Neural crest cell (in vitro differentiated cells): ENCODE data around the gene SEPTIN1. TPM values are rescaled to one million over a fixed set of nuclear protein-coding genes. Genes with fewer than 3 reads are reported as not detected.
A peak's percentile ranks its signal among the peaks of the same experiment; 100 is the strongest.
"Not testable (repeated sequence)": the region's sequence is repeated elsewhere in the genome, so short reads cannot be mapped to it uniquely, and the experiment has no call there.

ENCODE experiments used
- DNase-seq: peaks from one replicate; pipeline ENCODE4 v3.0.0; 2021; ENCODE audit warnings: low read depth, mixed read lengths, low spot score
- H3K27ac Mint-ChIP-seq: one replicate; pipeline ENCODE4 v1.8.0; 2021; ENCODE audit warnings: mild to moderate bottlenecking, mixed read lengths; ENCODE audit not compliant: unreplicated experiment
- H3K27me3 Mint-ChIP-seq: 2 replicates; pipeline ENCODE4 v1.8.0; 2021; ENCODE audit warnings: low read depth, mild to moderate bottlenecking, mixed read lengths
- H3K36me3 Mint-ChIP-seq: 2 replicates; pipeline ENCODE4 v1.8.0; 2021; ENCODE audit warnings: low read depth, mild to moderate bottlenecking, mixed read lengths
- H3K4me1 Mint-ChIP-seq: 2 replicates; pipeline ENCODE4 v1.8.0; 2021; ENCODE audit warnings: mixed read lengths
- H3K4me3 Mint-ChIP-seq: one replicate; pipeline ENCODE4 v1.8.0; 2021; ENCODE audit warnings: mild to moderate bottlenecking, mixed read lengths
- H3K9me3 Mint-ChIP-seq: 2 replicates; pipeline ENCODE4 v1.8.0; 2021; ENCODE audit warnings: mixed read lengths
- total RNA-seq: library from RNA; stranded (reverse); gene quantifications from 2 replicates; pipeline ENCODE4 v1.2.1, GENCODE V29; 2021
- TF ChIP-seq, protein P1 (sequence below): fragments of 200-600 bp; sonication (generic); conservative IDR thresholded peaks from 2 replicates; pipeline ENCODE4 v1.5.0; 2021; ENCODE audit warnings: antibody characterized with exemption, mild to moderate bottlenecking

Gene SEPTIN1
- total RNA-seq, 1 donor from 2014 or later, result 2.3 TPM

DNA sequence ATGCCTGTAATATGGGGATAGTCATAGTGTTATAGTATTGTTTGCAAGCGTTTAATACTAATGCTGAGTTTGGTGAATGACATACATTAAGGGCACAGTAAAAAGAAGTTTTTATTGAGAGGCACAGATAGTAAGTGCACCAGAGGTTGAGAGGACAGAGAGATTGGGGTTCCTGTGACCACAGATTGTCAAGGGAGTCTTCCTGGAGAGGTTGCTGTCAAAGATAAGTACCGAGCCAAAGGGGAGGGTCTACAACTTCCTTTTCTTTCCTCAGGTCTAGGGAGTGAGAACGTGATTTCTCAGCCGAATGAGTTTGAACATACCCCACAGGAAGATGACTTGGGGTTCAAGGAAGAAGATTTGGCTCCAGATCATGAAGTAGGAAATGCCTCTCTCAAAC is 14.7 kb upstream of the SEPTIN1 start:
- peak overlapping the region; percentile 92 for H3K4me3 Mint-ChIP-seq

DNA sequence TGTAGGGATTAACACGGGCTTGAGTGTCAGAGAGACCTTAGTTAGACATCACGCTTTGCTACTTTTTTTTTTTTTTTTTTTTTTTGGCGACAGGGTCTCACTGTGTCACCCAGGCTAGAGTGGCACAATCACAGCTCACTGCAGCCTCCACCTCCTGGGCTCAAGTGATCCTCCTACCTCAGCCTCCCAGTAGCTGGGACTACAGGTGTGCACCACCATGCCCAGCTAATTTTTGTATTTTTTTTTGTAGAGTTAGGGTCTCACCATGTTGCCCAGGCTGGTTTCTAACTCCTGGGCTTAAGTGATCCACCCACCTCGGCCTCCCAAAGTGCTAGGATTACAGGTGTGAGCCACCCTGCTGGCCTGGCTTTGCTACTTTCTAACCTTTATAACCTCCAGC is 14.3 kb upstream of the SEPTIN1 start:
- not testable (repeated sequence) for H3K27ac Mint-ChIP-seq, H3K27me3 Mint-ChIP-seq, H3K9me3 Mint-ChIP-seq, DNase-seq, H3K36me3 Mint-ChIP-seq
- Mint-ChIP-seq H3K4me1 (peaks cover 57% of the 10 kb centered on the region), H3K4me3 (peak overlapping the region; percentile 92)

More for the DNA sequence above, 14.7 kb upstream of the SEPTIN1 start:
- H3K9me3 Mint-ChIP-seq, result no peaks in the 10 kb centered on the region
- TF ChIP-seq, protein P1, sequence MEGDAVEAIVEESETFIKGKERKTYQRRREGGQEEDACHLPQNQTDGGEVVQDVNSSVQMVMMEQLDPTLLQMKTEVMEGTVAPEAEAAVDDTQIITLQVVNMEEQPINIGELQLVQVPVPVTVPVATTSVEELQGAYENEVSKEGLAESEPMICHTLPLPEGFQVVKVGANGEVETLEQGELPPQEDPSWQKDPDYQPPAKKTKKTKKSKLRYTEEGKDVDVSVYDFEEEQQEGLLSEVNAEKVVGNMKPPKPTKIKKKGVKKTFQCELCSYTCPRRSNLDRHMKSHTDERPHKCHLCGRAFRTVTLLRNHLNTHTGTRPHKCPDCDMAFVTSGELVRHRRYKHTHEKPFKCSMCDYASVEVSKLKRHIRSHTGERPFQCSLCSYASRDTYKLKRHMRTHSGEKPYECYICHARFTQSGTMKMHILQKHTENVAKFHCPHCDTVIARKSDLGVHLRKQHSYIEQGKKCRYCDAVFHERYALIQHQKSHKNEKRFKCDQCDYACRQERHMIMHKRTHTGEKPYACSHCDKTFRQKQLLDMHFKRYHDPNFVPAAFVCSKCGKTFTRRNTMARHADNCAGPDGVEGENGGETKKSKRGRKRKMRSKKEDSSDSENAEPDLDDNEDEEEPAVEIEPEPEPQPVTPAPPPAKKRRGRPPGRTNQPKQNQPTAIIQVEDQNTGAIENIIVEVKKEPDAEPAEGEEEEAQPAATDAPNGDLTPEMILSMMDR, result no peak
- H3K36me3 Mint-ChIP-seq, result peaks cover 3% of the 10 kb centered on the region
- no peak overlapping the region for H3K27ac Mint-ChIP-seq
- H3K4me1 Mint-ChIP-seq, result peaks cover 59% of the 10 kb centered on the region
- no peak for DNase-seq
- peaks cover 3% of the 10 kb centered on the region for H3K27me3 Mint-ChIP-seq

DNA sequence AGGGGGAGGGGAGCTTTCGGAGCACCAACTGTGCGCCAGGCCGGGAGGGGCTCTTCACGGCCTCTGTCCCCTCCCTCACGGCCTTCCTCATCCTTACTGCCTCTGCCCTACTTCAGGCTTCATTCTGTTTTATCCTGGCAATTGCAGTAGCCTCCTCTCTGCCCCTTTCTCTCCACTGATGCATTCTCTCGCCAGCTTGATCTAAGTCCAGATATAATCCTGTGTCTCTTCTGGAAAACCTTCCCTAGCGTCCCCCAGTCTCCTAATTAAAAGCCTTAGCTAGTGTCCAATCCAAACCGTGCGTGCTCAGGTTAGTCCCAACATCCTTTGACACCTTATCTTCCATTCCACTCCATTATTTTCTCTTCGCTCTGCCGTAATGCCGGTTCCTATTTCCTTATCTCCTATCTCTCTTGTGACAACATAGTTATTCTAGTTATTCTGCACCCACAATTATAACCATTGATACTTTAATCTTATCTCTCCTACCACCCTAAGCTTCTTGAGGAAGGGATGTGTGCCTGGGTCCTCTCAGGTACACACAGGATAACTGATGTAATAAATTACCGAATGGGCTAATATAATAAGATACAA is 13.7 kb upstream of the SEPTIN1 start:
- Mint-ChIP-seq H3K4me3 (peak overlapping the region; percentile 92), H3K27me3 (peaks cover 3% of the 10 kb centered on the region), H3K27ac (peak overlapping the region; percentile 93), H3K4me1 (peaks cover 54% of the 10 kb centered on the region), H3K36me3 (peaks cover 3% of the 10 kb centered on the region), H3K9me3 (no peaks in the 10 kb centered on the region)
- DNase-seq, result no peak
- TF ChIP-seq, protein P1, result no peak

DNA sequence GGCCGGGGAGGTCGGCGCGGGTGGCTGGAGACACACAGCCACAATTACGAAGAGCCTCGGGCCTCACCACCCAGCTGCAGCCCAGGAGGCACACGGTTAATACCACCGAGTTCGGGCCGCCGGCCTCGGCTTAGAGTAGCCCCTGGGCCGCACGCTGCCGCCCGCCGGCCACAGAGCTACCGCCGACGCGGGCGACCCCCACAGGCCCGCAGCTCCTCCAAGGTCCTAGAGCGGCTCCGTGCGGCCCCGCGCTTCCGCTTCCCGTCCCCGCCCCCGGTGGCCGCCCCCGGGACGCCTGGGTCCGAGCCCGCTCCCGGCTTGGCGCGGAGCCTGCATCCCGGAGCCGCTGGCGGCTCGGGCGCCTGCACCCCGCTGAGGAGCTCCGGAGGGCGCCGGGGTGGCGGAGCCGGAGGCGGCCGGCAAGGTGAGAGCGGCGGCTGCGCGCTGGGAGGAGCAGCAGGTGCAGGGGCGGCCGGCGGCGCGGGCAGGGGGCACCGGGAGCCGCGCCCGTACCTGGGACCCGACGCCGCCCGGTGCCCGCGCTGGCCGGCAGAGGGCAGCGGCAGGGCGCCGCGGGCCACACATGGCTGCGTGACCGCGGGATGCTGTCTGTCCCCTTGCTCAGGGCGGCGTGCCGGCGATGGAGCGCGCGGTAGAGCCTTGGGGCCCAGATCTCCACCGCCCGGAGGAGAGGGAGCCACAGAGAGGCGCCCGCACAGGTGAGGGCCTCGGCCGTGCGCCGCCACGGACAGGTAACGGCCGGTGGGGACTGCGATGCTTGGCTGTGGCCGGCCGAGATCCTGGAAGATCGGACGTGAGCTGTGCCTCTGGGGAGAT is 13.0 kb upstream of the SEPTIN1 start, which contains the start of gene ZNF48:
Gene ZNF48, plus strand, starts transcription at position 266 of the 837 bp plus-strand sequence. Its CDS starts 375 bp downstream, at position 641.
- peaks cover 3% of the 10 kb centered on the region for H3K36me3 Mint-ChIP-seq
- peak within 1 kb of the TSS; percentile 92 for H3K4me3 Mint-ChIP-seq
- TF ChIP-seq, protein P1, result peak; percentile 57
- no peaks in the 10 kb centered on the region for H3K27me3 Mint-ChIP-seq
- peak within 1 kb of the TSS; percentile 95 for H3K27ac Mint-ChIP-seq
- peak; percentile 77 for DNase-seq
- no peaks in the 10 kb centered on the region for H3K9me3 Mint-ChIP-seq
- H3K4me1 Mint-ChIP-seq, result peaks cover 54% of the 10 kb centered on the region

DNA sequence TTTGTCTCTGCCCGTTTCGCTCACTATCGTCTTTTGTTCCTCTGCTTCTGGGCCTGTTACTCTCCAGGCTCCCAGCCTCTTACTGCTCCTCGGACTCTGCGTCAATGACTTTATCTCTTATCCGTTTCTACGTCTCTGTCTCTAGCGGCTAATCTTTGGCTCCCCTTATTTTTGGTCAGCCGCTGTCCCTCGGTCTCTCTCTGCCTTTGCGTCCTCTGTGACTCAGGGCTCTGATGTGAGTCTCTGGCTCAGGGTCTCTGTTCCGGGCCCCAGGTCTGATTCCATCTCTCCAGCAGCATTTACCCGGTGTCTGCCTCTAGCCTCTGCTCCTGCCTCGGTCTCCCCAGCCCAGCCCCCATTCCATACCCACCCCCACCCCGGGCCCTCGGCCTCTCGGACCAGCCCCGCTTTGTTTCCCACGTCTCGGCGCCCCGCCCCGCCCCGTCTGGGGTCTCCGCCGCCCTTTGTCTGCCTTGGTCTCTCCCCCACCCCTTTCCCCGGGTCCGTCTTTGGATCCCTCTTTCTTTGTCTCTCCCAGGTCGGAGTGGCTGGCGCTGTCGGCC is 12.3 kb upstream of the SEPTIN1 start:
- Mint-ChIP-seq H3K4me1 (peaks cover 49% of the 10 kb centered on the region), H3K9me3 (no peaks in the 10 kb centered on the region), H3K36me3 (peaks cover 3% of the 10 kb centered on the region), H3K27ac (peak overlapping the region; percentile 95), H3K4me3 (peak overlapping the region; percentile 80), H3K27me3 (no peaks in the 10 kb centered on the region)
- DNase-seq, result no peak
- TF ChIP-seq, protein P1, result no peak
